ENCODE measurements around the gene ERGIC1. TPM values are rescaled to one million over a fixed set of nuclear protein-coding genes. Genes with fewer than 3 reads are reported as not detected.

Gene ERGIC1
- total and polyA plus RNA-seq, 2 of the 13 experiments (the other 11 are each of a cell fraction or from before 2014, with no cell fraction given), result 78.5 to 184 TPM

GRCh38 chr5:172983542-172984243, 149.6 kb downstream of the ERGIC1 start, which contains the start of gene ATP6V0E1 (continued):
- TF ChIP-seq BATF2 (CRISPR knock-in tag; IDR thresholded peaks at IDR 0.05) (no peak), HMGA1 (CRISPR knock-in tag; conservative IDR thresholded peaks at IDR 0.05) (no peak), PREB (CRISPR knock-in tag; IDR thresholded peaks at IDR 0.05) (no peak), ZNF607 (CRISPR knock-in tag; IDR thresholded peaks at IDR 0.05; ENCODE audit: borderline replicate concordance) (peak; percentile 51; the same call in 1 of the 2 replicates), ZBED4 (CRISPR knock-in tag; IDR thresholded peaks at IDR 0.05; ENCODE audit: borderline replicate concordance) (no peak), ZBTB44 (CRISPR knock-in tag; IDR thresholded peaks at IDR 0.05) (no peak), ZNF543 (CRISPR knock-in tag; IDR thresholded peaks at IDR 0.05) (peak; percentile 53; the same call in 1 of the 2 replicates), FOXO1 (CRISPR knock-in tag; IDR thresholded peaks at IDR 0.05) (peak; percentile 60; the same call in 1 of the 2 replicates), FOXM1 (CRISPR knock-in tag; IDR thresholded peaks at IDR 0.05) (no peak), ZKSCAN5 (CRISPR knock-in tag; IDR thresholded peaks at IDR 0.05) (no peak), ZFP82 (CRISPR knock-in tag; IDR thresholded peaks at IDR 0.05; ENCODE audit: borderline replicate concordance) (no peak), KLF16 (CRISPR knock-in tag; IDR thresholded peaks at IDR 0.05) (peak in 1 of 2 experiments; percentile 60; a peak in 1 of 4 replicates), ELF4 (CRISPR knock-in tag; IDR thresholded peaks at IDR 0.05; ENCODE audit: borderline replicate concordance) (peak; percentile 85; the same call in 1 of the 2 replicates), DDIT3 (CRISPR knock-in tag; IDR thresholded peaks at IDR 0.05) (no peak), KDM4B (CRISPR knock-in tag; IDR thresholded peaks at IDR 0.05) (no peak), TEF (CRISPR knock-in tag; IDR thresholded peaks at IDR 0.05) (no peak), EED (CRISPR knock-in tag; IDR thresholded peaks at IDR 0.05) (no peak)
